NCI-H345 treated with DMSO at 0.1 percent for 48 hours (cell line): ENCODE measurements around the gene GHR.
"Not testable (repeated sequence)": the region's sequence is repeated elsewhere in the genome, so short reads cannot be mapped to it uniquely, and the experiment has no call there.

Experiments used
- DNase-seq: peaks from one replicate; lab custom pipeline; 2025; ENCODE audit not compliant: unreplicated experiment; lab: John Stamatoyannopoulos, UW

Gene GHR

GRCh38 chr5:42641336-42642005, 218.2 kb downstream of the GHR start:
- no peak for DNase-seq

GRCh38 chr5:42642006-42642405, 218.8 kb downstream of the GHR start:
- DNase-seq = no peak

- DNase-seq = no peak
These were observed 220.1 kb downstream of the GHR start for GRCh38 chr5:42643360-42643759.

- no peak for DNase-seq
These were observed 221.9 kb downstream of the GHR start for GRCh38 chr5:42645138-42645537.

GRCh38 chr5:42648036-42648435, 224.8 kb downstream of the GHR start:
- DNase-seq = no peak

GRCh38 chr5:42648915-42649314, 225.7 kb downstream of the GHR start:
- DNase-seq = no peak

- no peak for DNase-seq
These were observed 226.8 kb downstream of the GHR start for GRCh38 chr5:42650084-42650483.

GRCh38 chr5:42653705-42654104, 230.5 kb downstream of the GHR start:
- no peak for DNase-seq

- no peak for DNase-seq
These were observed 231.4 kb downstream of the GHR start for GRCh38 chr5:42654645-42655044.

- DNase-seq = no peak
These were observed 232.9 kb downstream of the GHR start for GRCh38 chr5:42655982-42656650.

- DNase-seq = no peak
These were observed 233.4 kb downstream of the GHR start for GRCh38 chr5:42656651-42657015.

- not testable (repeated sequence) for DNase-seq
These were observed 236.6 kb downstream of the GHR start for GRCh38 chr5:42659869-42660268.

- no peak for DNase-seq
These were observed 242.6 kb downstream of the GHR start for GRCh38 chr5:42665857-42666256.

GRCh38 chr5:42666869-42667268, 243.6 kb downstream of the GHR start:
- no peak for DNase-seq

- no peak for DNase-seq
These were observed 245.0 kb downstream of the GHR start for GRCh38 chr5:42668254-42668653.

- DNase-seq = no peak
These were observed 249.7 kb downstream of the GHR start for GRCh38 chr5:42672925-42673324.

GRCh38 chr5:42675602-42676001, 252.4 kb downstream of the GHR start:
- DNase-seq = no peak

GRCh38 chr5:42676362-42676761, 253.1 kb downstream of the GHR start:
- no peak for DNase-seq

GRCh38 chr5:42677156-42677842, 254.1 kb downstream of the GHR start:
- DNase-seq = no peak

GRCh38 chr5:42680046-42680445, 256.8 kb downstream of the GHR start:
- no peak for DNase-seq

- DNase-seq = not testable (repeated sequence)
These were observed 261.8 kb downstream of the GHR start for GRCh38 chr5:42685078-42685477.

- no peak for DNase-seq
These were observed 266.2 kb downstream of the GHR start for GRCh38 chr5:42689391-42689790.
